H1 (cell line): Measurements from ENCODE around the gene HK2. TPM values are rescaled to one million over a fixed set of nuclear protein-coding genes. Genes with fewer than 3 reads are reported as not detected.

Experiments
- BCL11A ChIP-seq, 2 experiments: IDR thresholded peaks; one replicate each; pipeline ENCODE4 v1.6.1; 2011; ENCODE audit warnings: low read depth in 2 of 2, low read length in 2 of 2, mild to moderate bottlenecking in 2 of 2
- MAFK ChIP-seq: IDR thresholded peaks from 2 replicates; pipeline ENCODE4 v1.6.1; 2012; ENCODE audit warnings: low read depth, mild to moderate bottlenecking, improper control_type of control experiment, low read length
- MAX ChIP-seq: IDR thresholded peaks from 2 replicates; pipeline ENCODE4 v1.6.1; 2012; ENCODE audit warnings: inconsistent platforms
- POU5F1 ChIP-seq: IDR thresholded peaks from 2 replicates; pipeline ENCODE4 v1.6.1; 2011; ENCODE audit warnings: low read depth, mild to moderate bottlenecking, low read length, moderate library complexity
- RBBP5 ChIP-seq: IDR thresholded peaks from 2 replicates; pipeline ENCODE4 v1.7.1; 2012; ENCODE audit warnings: low read depth, mild to moderate bottlenecking, inconsistent platforms, low read length, moderate library complexity, borderline replicate concordance
- TBP ChIP-seq: IDR thresholded peaks from 2 replicates; pipeline ENCODE4 v1.6.1; 2011; ENCODE audit warnings: low read depth, low read length, improper control_type of control experiment
- polyA plus RNA-seq, 7 experiments: library from polyadenylated mRNA; depleted of rRNA in 3 of 7; stranded (reverse) in 5 of 7; unstranded in 2 of 7; fragments of >200 nt in 5 of 7; fragments of 200-250 nt in 2 of 7; gene quantifications; 1 replicate in 5 of 7; 2 replicates in 1 of 7; 4 replicates in 1 of 7; pipeline versions ENCODE4 v1.2.1 to v1.2.3, GENCODE V29; 2011 to 2013; ENCODE audit warnings: missing spikeins in 2 of 7, mixed read lengths in 2 of 7
- total RNA-seq: library from RNA; stranded (reverse); fragmentation: NEBNext Ultra II Directional; extraction: Animal tissue kit (Norgen Biotek cat#: 25700); gene quantifications from 2 replicates; pipeline ENCODE4 v1.2.1, GENCODE V29; 2021
- TF ChIP-seq, protein P1 (sequence below): IDR thresholded peaks from 2 replicates; pipeline ENCODE4 v1.6.1; 2011; ENCODE audit warnings: low read length, improper control_type of control experiment

Gene HK2
- total and polyA plus RNA-seq, 2 of the 8 experiments (the other 6 are each of a cell fraction or from before 2014, with no cell fraction given), result 22.1 to 61.9 TPM

GRCh38 chr2:74856599-74856998 lies 22.7 kb downstream of the HK2 start (continued):
- no peak for TF ChIP-seq RBBP5
- TF ChIP-seq, protein P1, sequence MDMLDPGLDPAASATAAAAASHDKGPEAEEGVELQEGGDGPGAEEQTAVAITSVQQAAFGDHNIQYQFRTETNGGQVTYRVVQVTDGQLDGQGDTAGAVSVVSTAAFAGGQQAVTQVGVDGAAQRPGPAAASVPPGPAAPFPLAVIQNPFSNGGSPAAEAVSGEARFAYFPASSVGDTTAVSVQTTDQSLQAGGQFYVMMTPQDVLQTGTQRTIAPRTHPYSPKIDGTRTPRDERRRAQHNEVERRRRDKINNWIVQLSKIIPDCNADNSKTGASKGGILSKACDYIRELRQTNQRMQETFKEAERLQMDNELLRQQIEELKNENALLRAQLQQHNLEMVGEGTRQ, result no peak
- no peak for TF ChIP-seq TBP
- TF ChIP-seq MAFK, result no peak
- no peak for TF ChIP-seq BCL11A (IDR thresholded peaks at IDR 0.05; ENCODE audit: low read depth in 2 of 2, low read length in 2 of 2)
- no peak for TF ChIP-seq POU5F1
- TF ChIP-seq MAX, result no peak
